ENCODE data around the gene MARCHF11. TPM values are rescaled to one million over a fixed set of nuclear protein-coding genes. Genes with fewer than 3 reads are reported as not detected.

The MARCHF11 gene
- total and polyA plus RNA-seq, 2 experiments from 2014 or later, result not detected

- TF ChIP-seq CTCF (IDR thresholded peaks at IDR 0.05; ENCODE audit: poor library complexity) (no peak), EZH2 (IDR thresholded peaks at IDR 0.05; ENCODE audit: borderline replicate concordance) (no peak)
- H2AFZ ChIP-seq, result no peak overlapping the region
- H3K36me3 ChIP-seq (replicated peaks; ENCODE audit: insufficient read depth, low read depth), result no peaks in the 10 kb centered on the region
- DNase-seq (ENCODE audit: low spot score), result no peak
- no peaks in the 10 kb centered on the region for H3K9me3 ChIP-seq (ENCODE audit: low read depth)
- H3K4me1 ChIP-seq (ENCODE audit: insufficient read depth), result no peaks in the 10 kb centered on the region
- no peak overlapping the region for H3K4me3 ChIP-seq
- WGBS (ENCODE audit: low lambda C conversion rate, missing lambda C conversion rate), result 82% methylated on average over 3 of the region's 3 CpGs
- no peak overlapping the region for H3K4me2 ChIP-seq
- H3K27me3 ChIP-seq, result no peaks in the 10 kb centered on the region
- no peaks in the 10 kb centered on the region for H3K9me2 ChIP-seq (replicated peaks; ENCODE audit: insufficient read depth)
- H3K79me2 ChIP-seq, result no peaks in the 10 kb centered on the region
- no peak overlapping the region for H3K27ac ChIP-seq
- no peaks in the 10 kb centered on the region for H4K20me1 ChIP-seq (ENCODE audit: insufficient read depth, poor library complexity, severe bottlenecking)
Measured at GRCh38 chr5:16134204-16134603, 45.4 kb downstream of the MARCHF11 start.

- Histone ChIP-seq H4K20me1 (ENCODE audit: insufficient read depth, poor library complexity, severe bottlenecking) (no peaks in the 10 kb centered on the region), H3K79me2 (no peaks in the 10 kb centered on the region), H3K36me3 (replicated peaks; ENCODE audit: insufficient read depth, low read depth) (no peaks in the 10 kb centered on the region), H3K4me3 (no peak overlapping the region), H2AFZ (no peak overlapping the region), H3K4me1 (ENCODE audit: insufficient read depth) (no peaks in the 10 kb centered on the region), H3K27me3 (no peaks in the 10 kb centered on the region), H3K4me2 (no peak overlapping the region), H3K9me3 (ENCODE audit: low read depth) (no peaks in the 10 kb centered on the region), H3K9me2 (replicated peaks; ENCODE audit: insufficient read depth) (no peaks in the 10 kb centered on the region), H3K27ac (no peak overlapping the region)
- WGBS (ENCODE audit: low lambda C conversion rate, missing lambda C conversion rate), result 87% methylated on average over 5 of the region's 5 CpGs
- DNase-seq (ENCODE audit: low spot score), result no peak
- TF ChIP-seq EZH2 (IDR thresholded peaks at IDR 0.05; ENCODE audit: borderline replicate concordance) (no peak), CTCF (IDR thresholded peaks at IDR 0.05; ENCODE audit: poor library complexity) (no peak), EZH2phosphoT487 (IDR thresholded peaks at IDR 0.05; ENCODE audit: low read depth, severe bottlenecking, unreplicated experiment) (no peak)
Measured at GRCh38 chr5:16131878-16132277, 47.7 kb downstream of the MARCHF11 start.

- Histone ChIP-seq H3K4me1 (ENCODE audit: insufficient read depth) (no peaks in the 10 kb centered on the region), H3K27me3 (no peaks in the 10 kb centered on the region), H3K4me3 (no peak overlapping the region), H3K27ac (no peak overlapping the region), H3K36me3 (replicated peaks; ENCODE audit: insufficient read depth, low read depth) (no peaks in the 10 kb centered on the region), H3K9me3 (ENCODE audit: low read depth) (no peaks in the 10 kb centered on the region), H4K20me1 (ENCODE audit: insufficient read depth, poor library complexity, severe bottlenecking) (no peaks in the 10 kb centered on the region), H3K4me2 (no peak overlapping the region), H3K79me2 (no peaks in the 10 kb centered on the region), H3K9me2 (replicated peaks; ENCODE audit: insufficient read depth) (no peaks in the 10 kb centered on the region), H2AFZ (no peak overlapping the region)
- no peak for DNase-seq (ENCODE audit: low spot score)
- WGBS (ENCODE audit: low lambda C conversion rate, missing lambda C conversion rate), result 76% methylated on average over 5 of the region's 5 CpGs
- TF ChIP-seq EZH2 (IDR thresholded peaks at IDR 0.05; ENCODE audit: borderline replicate concordance) (no peak), CTCF (IDR thresholded peaks at IDR 0.05; ENCODE audit: poor library complexity) (no peak), EZH2phosphoT487 (IDR thresholded peaks at IDR 0.05; ENCODE audit: low read depth, severe bottlenecking, unreplicated experiment) (no peak)
Measured at GRCh38 chr5:16128944-16129343, 50.6 kb downstream of the MARCHF11 start.
